Kidney epithelial cell (primary cell): Measurements from ENCODE around the gene MAPK8. TPM values are rescaled to one million over a fixed set of nuclear protein-coding genes. Genes with fewer than 3 reads are reported as not detected.

Experiments
- DNase-seq: peaks from one replicate; pipeline ENCODE4 v3.0.0-alpha.2; 2010; ENCODE audit warnings: low read depth
- H3K27me3 ChIP-seq: 2 replicates; pipeline ENCODE4 v1.6.0; 2011; ENCODE audit warnings: low read length; ENCODE audit not compliant: control insufficient read depth, insufficient read depth
- H3K36me3 ChIP-seq: 2 replicates; pipeline ENCODE4 v1.5.1; 2011; ENCODE audit warnings: low read length; ENCODE audit not compliant: control insufficient read depth, insufficient read depth
- H3K4me3 ChIP-seq: 2 replicates; pipeline ENCODE4 v1.5.1; 2011; ENCODE audit warnings: low read depth, mild to moderate bottlenecking, control low read depth, low read length
- total RNA-seq: library from RNA; depleted of rRNA; stranded (reverse); fragments of >200 nt; gene quantifications from 2 replicates; pipeline ENCODE4 v1.2.3, GENCODE V29; 2015
- TF ChIP-seq, protein P1 (sequence below): IDR thresholded peaks from 2 replicates; pipeline ENCODE4 v1.5.1; 2011; ENCODE audit warnings: mild to moderate bottlenecking, moderate library complexity, low read length, control low read depth, inconsistent platforms; ENCODE audit not compliant: insufficient read depth, poor library complexity, severe bottlenecking

Gene MAPK8
- total RNA-seq, 1 donor from 2014 or later = 61.4 TPM

DNA sequence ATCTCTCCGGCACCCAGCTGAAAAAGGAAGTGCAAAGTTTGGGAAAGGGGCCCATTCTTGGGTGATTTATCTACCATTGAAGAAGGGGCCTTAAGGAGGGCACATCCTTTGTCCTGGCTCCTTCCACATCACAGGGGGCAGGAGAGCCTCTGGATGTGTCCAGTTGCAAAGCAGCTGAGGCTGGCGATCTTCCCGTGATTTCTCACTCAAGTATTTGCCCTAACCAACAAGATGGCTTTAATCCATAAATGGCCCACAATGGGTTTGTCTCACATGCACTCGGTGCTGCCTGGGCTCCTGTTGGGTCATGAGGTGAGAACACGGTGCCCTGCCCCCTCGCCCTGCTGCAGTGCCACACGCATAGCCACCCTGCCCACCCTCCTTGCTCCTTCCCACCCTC is 17.8 kb upstream of the MAPK8 start:
- DNase-seq = no peak
- H3K27me3 ChIP-seq = peaks cover 9% of the 10 kb centered on the region
- no peaks in the 10 kb centered on the region for H3K36me3 ChIP-seq
- no peak overlapping the region for H3K4me3 ChIP-seq
- TF ChIP-seq, protein P1, sequence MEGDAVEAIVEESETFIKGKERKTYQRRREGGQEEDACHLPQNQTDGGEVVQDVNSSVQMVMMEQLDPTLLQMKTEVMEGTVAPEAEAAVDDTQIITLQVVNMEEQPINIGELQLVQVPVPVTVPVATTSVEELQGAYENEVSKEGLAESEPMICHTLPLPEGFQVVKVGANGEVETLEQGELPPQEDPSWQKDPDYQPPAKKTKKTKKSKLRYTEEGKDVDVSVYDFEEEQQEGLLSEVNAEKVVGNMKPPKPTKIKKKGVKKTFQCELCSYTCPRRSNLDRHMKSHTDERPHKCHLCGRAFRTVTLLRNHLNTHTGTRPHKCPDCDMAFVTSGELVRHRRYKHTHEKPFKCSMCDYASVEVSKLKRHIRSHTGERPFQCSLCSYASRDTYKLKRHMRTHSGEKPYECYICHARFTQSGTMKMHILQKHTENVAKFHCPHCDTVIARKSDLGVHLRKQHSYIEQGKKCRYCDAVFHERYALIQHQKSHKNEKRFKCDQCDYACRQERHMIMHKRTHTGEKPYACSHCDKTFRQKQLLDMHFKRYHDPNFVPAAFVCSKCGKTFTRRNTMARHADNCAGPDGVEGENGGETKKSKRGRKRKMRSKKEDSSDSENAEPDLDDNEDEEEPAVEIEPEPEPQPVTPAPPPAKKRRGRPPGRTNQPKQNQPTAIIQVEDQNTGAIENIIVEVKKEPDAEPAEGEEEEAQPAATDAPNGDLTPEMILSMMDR = no peak

DNA sequence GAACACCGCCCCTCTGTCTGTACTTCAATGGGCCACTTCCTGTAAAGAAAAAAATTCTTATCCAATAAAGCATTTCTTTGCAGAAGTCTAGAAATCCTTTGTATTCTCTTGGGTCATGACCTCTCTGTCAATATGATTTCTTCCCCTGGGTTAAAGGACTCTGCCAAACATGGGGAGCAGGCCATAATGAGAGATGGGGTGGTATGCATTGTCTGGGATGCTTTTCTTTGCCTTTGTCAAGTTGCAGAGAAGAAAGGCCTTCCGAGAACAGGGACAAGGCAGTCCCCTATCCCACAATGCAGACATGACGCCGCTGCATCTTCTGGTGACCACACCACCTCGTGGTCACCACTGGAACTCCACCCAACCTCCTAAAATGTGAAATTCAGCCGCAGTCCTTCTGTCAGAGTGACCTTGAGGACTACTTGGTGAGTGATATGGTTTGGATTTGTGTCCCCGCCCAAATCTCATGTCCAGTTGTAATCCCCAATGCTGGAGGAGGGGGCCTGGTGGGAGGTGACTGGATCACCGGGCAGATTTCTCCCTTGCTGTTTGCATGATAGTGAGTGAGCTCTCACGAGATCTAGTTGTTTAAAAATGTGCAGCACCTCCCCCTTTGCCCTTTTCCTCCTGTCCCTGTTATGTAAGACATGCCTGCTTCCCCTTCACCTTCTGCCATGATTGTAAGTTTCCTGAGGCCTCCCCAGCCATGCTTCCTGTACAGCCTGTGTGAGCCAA is 16.8 kb upstream of the MAPK8 start:
- TF ChIP-seq, protein P1 = peak; percentile 81
- DNase-seq = no peak

DNA sequence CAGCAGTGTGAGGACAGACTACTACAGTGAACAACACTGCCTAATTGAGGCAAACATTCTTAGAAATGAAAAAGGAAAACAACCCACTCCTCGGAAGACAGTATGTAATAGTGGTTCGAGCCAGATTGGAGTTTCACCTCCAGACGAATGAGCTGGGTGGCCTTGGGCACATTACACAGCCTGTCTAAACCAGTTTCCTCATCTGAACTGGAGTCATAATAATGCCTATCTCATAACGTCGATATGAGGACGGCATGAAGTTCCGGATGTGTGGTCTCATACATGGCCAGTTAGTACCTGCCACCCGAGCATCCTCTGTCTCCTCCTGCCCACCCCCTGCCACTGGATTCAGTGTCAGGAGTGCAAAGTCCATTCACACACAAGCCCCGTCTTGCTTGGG is 16.2 kb upstream of the MAPK8 start:
- TF ChIP-seq, protein P1 = no peak
- no peak for DNase-seq
- Histone ChIP-seq H3K36me3 (no peaks in the 10 kb centered on the region), H3K4me3 (no peak overlapping the region), H3K27me3 (peaks cover 2% of the 10 kb centered on the region)

More for the DNA sequence above, 16.8 kb upstream of the MAPK8 start:
- Histone ChIP-seq H3K27me3 (peaks cover 6% of the 10 kb centered on the region), H3K36me3 (no peaks in the 10 kb centered on the region), H3K4me3 (no peak overlapping the region)

DNA sequence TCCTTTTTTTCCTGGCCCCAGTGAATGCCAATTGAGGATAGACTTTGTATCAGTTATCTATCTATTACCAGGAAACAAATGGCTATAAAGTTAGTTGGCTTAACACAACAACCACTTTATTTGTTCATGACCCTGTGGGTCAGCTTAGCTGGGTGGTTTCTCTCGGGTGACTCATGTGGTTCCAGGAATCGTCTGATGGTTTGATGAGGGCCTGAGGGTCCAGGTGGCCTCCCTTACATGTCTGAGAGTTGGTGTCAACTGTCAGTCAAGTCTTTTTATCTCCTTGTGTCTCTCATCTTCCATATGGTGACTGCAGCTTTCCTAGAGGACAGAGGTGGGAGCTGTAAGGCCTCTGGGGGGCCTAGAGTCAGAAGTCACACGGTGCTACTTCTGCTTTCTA is 15.3 kb upstream of the MAPK8 start:
- no peaks in the 10 kb centered on the region for H3K36me3 ChIP-seq
- DNase-seq = no peak
- TF ChIP-seq, protein P1 = no peak

DNA sequence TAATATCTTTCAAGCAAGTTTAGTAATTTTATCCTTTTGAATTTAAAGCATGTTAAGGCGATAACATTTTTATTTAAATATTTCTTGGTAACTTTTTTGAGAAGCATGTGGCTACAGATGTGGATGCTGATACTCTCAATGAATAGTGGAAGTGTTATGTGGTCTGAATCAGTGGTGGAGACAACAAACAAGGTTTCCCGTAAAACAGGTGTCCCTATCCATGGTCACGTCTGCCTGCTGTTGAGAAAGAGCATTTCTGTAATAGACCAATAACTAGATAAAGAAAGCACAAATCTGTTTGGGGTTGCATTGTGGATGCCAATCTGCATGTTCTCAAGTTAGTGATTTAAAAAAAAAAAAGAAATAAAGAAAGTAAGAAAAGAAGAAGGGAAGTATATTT is 13.9 kb upstream of the MAPK8 start:
- Histone ChIP-seq H3K27me3 (no peaks in the 10 kb centered on the region), H3K36me3 (no peaks in the 10 kb centered on the region), H3K4me3 (no peak overlapping the region)
- TF ChIP-seq, protein P1 = no peak
- DNase-seq = no peak

More for the DNA sequence above, 15.3 kb upstream of the MAPK8 start:
- Histone ChIP-seq H3K27me3 (no peaks in the 10 kb centered on the region), H3K4me3 (no peak overlapping the region)

DNA sequence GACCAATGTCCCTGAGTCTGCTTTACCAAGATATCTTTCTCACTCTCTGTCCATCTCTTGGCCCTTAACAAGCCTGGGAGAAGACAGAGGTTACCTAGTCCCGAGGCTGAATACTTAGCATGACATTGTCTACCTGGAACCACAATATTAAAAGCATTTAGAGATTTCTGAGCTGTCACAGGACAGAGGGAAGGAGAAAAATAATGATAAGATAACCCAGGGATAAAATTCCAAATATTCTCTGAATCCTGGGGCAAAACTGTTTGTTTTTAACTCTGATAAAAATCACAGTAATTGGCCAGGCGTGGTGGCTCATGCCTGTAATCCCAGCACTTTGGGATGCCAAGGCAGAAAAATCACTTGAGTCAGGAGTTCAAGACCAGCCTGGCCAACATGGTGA is 12.0 kb upstream of the MAPK8 start:
- Histone ChIP-seq H3K36me3 (no peaks in the 10 kb centered on the region), H3K27me3 (no peaks in the 10 kb centered on the region), H3K4me3 (no peak overlapping the region)
- TF ChIP-seq, protein P1 = no peak
- DNase-seq = no peak
